GM12892 (cell line): ENCODE measurements around the gene PLPPR4.

ENCODE experiments used
- POLR2A ChIP-seq: IDR thresholded peaks from 2 replicates; pipeline ENCODE4 v1.6.1; 2011; ENCODE audit warnings: low read depth, low read length, control low read depth
- POLR2AphosphoS5 ChIP-seq: IDR thresholded peaks from 2 replicates; pipeline ENCODE4 v1.6.1; 2011; ENCODE audit warnings: low read depth, low read length, control low read depth
- TAF1 ChIP-seq: IDR thresholded peaks from 2 replicates; pipeline ENCODE4 v1.6.1; 2011; ENCODE audit warnings: low read depth, mild to moderate bottlenecking, control low read depth, low read length, borderline replicate concordance

DNA sequence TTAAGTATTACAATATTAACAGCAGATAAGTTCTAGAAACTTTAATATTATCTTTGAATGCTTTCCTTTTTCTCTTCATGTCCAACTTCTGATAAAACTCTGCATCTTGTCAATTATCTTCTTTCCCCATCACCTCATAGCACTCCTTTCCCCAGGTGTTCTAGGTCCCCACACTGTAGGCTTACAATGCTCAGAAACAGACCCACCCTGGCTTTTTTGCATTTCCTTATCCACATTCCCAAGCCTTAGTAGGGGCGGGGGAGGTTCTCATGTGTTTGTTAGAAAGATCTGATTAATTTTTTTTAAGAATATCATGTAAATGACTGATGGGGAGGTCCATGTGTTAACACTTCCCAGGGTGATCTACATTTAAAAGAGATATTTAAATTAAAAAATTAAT is 63.9 kb downstream of the PLPPR4 start:
- no peak for TF ChIP-seq POLR2AphosphoS5
- TF ChIP-seq POLR2A: no peak
- no peak for TF ChIP-seq TAF1
